ENCODE results near the gene AGAP3.

The AGAP3 gene

DNA sequence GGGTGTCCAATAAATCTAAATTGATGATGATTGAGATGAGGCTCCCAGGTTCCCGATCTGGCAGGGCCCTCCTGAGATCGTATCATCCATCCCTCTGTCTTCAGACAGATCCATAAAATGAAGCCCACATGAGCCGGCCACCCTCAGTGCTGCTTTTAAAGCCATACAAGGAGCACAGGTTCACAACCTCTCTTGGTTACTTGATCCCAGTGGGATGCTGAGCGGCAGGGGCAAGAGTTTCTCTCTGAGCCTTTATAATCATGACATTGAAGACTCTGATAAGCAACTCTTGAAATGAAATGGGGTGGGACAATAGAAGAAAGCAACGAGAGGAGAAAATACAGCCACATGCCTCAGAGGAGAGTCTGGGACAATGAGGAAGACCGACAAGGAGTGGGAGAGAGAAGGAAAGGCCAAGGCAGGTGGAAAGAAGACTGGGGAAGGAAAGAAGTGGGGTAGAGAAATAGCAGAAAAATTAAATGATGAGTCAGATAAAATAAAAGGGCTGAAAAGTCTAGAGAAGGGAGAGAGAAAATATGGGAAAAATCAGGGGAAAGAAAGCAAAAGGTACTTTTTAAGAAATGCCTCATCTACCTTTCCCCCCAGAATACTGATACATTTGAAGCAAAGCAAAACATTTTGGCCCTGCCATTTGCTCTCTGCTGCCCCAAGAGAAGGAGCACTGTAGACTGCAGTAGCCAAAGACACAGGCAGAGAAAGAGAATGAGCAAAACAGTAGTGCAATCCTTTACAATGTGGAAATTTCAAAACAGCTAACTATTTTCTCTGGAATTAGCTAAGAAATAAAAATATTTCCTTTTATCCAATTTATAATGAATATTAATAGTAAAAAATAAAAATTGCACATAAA lies 66.6 kb downstream of the AGAP3 start:
- no peaks in the 10 kb centered on the region for H3K36me3 ChIP-seq (ENCODE audit: control insufficient read depth in 2 of 2, insufficient read depth in 2 of 2, low read length in 2 of 2)
- H3K9ac ChIP-seq (ENCODE audit: low read length in 2 of 2): no peak overlapping the region
- peaks cover 2% of the 10 kb centered on the region for H3K4me1 ChIP-seq (ENCODE audit: control insufficient read depth, insufficient read depth, low read length)
- peaks cover 34 to 36% of the 10 kb centered on the region in 2 donors for H3K27me3 ChIP-seq (ENCODE audit: control insufficient read depth in 1 of 2, insufficient read depth in 2 of 2, low read length in 2 of 2)
- no peak overlapping the region for H3K4me3 ChIP-seq (ENCODE audit: low read length in 2 of 2)
- no peaks in the 10 kb centered on the region for H3K9me3 ChIP-seq (ENCODE audit: control insufficient read depth in 2 of 2, low read length in 2 of 2)
- H3K27ac ChIP-seq (ENCODE audit: low read length): no peak overlapping the region

DNA sequence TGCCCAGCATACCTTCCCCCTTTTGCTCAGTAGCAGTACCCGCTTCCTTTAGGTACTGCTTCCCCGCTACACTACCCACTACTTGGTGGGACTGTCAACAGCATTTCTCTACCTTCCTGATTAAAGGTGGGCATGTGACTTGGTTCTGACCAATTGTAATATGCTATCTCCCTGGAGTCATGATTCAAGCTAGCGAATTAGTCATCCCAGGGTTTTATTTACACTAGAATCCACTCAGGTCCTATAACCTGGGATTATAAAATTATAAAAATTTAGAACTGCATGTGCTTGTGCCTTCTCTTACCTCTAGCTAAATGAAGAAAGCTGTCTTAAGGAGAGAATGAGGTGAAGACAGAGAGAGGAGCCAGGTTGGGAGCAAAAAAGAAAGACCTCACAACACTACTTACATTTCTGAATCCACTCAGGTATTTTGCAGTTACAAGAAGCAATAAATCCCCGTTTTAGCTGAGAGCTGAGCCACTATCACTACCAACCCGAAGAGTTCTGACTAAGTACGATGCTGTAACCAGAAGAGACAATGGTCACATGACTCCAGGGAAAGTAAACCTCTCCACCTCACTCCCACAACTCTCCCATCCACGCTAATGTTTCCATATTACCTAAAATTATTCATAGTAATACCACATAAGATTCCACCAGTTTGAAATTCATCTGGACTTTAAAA lies 71.5 kb downstream of the AGAP3 start:
- H3K36me3 ChIP-seq (ENCODE audit: control insufficient read depth in 2 of 2, insufficient read depth in 2 of 2, low read length in 2 of 2): no peaks in the 10 kb centered on the region
- no peaks in the 10 kb centered on the region for H3K4me1 ChIP-seq (ENCODE audit: control insufficient read depth, insufficient read depth, low read length)
- no peak overlapping the region for H3K4me3 ChIP-seq (ENCODE audit: low read length in 2 of 2)
- no peak overlapping the region for H3K9ac ChIP-seq (ENCODE audit: low read length in 2 of 2)
- H3K27me3 ChIP-seq (ENCODE audit: control insufficient read depth in 1 of 2, insufficient read depth in 2 of 2, low read length in 2 of 2): peaks cover 12 to 21% of the 10 kb centered on the region in 2 donors
- no peak overlapping the region for H3K27ac ChIP-seq (ENCODE audit: low read length)
- no peaks in the 10 kb centered on the region for H3K9me3 ChIP-seq (ENCODE audit: control insufficient read depth in 2 of 2, low read length in 2 of 2)

DNA sequence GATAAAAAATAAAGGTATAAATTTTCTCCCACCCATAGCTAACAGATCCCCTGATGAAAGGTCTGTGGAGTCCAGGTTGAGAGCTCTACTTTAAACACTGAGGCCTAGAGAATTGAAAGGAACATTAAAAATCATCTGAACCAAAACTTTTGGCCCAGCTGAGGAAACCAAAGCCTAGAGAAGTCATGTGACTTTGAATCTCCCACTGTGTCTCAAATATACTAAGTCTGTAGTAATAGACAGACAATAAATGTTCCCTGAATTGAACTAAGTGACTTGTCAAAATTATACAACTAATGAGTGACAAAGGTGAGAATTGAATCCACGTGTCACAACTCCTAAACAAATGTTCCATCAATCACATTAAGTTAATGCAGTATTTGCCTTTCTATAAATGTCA lies 75.5 kb downstream of the AGAP3 start:
- H3K36me3 ChIP-seq (ENCODE audit: control insufficient read depth in 2 of 2, insufficient read depth in 2 of 2, low read length in 2 of 2): no peaks in the 10 kb centered on the region
- H3K27me3 ChIP-seq (ENCODE audit: control insufficient read depth in 1 of 2, insufficient read depth in 2 of 2, low read length in 2 of 2): peaks cover 30 to 41% of the 10 kb centered on the region in 2 donors
- peaks cover 4% of the 10 kb centered on the region for H3K4me1 ChIP-seq (ENCODE audit: control insufficient read depth, insufficient read depth, low read length)
- H3K27ac ChIP-seq (ENCODE audit: low read length): no peak overlapping the region
- H3K9me3 ChIP-seq (ENCODE audit: control insufficient read depth in 2 of 2, low read length in 2 of 2): no peaks in the 10 kb centered on the region
- no peak overlapping the region for H3K4me3 ChIP-seq (ENCODE audit: low read length in 2 of 2)
- H3K9ac ChIP-seq (ENCODE audit: low read length in 2 of 2): no peak overlapping the region

DNA sequence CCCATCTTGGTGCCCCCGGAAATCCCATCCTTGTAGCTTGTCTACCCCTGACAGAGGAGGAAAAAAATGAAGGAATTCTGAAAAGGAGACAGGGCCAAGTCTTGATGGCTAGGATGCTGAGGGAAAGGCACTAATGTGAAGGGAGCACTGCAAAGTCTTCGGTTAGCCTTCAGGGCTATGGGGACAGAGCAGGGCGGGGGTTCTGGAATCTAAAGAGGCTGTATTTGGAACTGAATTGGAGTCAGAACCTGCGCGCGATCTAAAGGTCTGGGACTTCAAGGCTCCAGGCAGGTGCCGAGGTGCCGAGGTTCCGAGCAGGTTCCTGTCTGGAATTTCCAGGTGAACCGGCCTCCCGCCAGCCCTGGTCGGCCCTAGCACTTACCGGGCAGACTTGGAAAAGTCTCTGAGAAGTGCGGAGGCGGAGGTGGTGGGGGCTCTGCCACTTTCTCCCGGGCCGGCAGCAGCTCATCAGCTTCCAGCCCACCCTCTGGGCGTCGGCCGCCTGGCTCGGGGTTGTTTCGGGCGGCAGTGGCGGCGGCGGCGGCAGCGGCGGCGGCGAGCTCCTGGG lies 80.4 kb downstream of the AGAP3 start:
- Histone ChIP-seq H3K4me1 (ENCODE audit: control insufficient read depth, insufficient read depth, low read length) (peaks cover 16% of the 10 kb centered on the region), H3K27ac (ENCODE audit: low read length) (no peak overlapping the region), H3K4me3 (ENCODE audit: low read length in 2 of 2) (peak overlapping the region; percentile 31 to 64), H3K27me3 (ENCODE audit: control insufficient read depth in 1 of 2, insufficient read depth in 2 of 2, low read length in 2 of 2) (peaks cover 40 to 55% of the 10 kb centered on the region in 2 donors), H3K9ac (ENCODE audit: low read length in 2 of 2) (no peak overlapping the region), H3K9me3 (ENCODE audit: control insufficient read depth in 2 of 2, low read length in 2 of 2) (no peaks in the 10 kb centered on the region), H3K36me3 (ENCODE audit: control insufficient read depth in 2 of 2, insufficient read depth in 2 of 2, low read length in 2 of 2) (no peaks in the 10 kb centered on the region)

DNA sequence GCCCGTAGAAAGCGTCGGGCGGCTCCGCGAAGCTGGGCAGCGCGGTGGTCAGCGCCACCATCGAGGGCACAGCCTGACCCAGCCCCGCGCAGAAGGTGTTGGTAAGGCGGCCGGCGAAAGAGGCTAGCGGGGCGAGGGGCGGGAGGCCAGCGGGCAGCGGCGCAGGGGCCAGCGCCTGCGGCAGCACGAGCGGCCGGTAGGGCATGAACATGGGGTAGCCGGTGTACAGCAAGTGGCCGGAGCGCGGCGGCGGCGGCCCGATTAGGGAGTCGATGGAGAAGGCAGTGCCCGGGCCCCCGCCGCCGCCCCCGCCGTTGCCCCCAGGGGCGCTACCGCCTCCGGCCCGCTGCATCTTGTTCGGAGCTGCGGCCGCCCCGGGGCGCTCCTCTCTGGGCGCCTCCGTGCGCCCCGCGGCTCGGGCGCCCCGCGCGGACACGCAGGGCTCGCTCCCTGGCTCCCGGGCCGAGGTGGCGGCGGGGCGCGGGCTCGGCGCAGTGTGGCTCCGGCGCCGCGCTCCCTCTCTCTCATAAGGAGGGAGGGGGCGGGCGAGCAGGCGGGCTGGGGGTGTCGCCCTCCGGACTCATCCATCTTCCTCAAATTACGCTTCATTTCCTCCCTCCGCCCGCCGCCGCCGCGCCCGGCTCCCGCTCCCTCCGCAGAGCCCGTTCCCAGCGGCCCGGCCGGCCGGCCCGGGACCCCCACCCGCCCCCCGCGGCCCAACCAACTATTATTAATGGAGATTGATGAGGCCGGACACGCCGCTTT lies 81.1 kb downstream of the AGAP3 start, which contains the start of gene GBX1:
Gene GBX1 (minus strand): TSS at position 498 of the 765 bp plus-strand sequence. CDS start 146 bp downstream, at position 352.
- H3K9me3 ChIP-seq (ENCODE audit: control insufficient read depth in 2 of 2, low read length in 2 of 2): no peaks in the 10 kb centered on the region
- no peak within 1 kb of the TSS for H3K27ac ChIP-seq (ENCODE audit: low read length)
- no peak within 1 kb of the TSS for H3K9ac ChIP-seq (ENCODE audit: low read length in 2 of 2)
- peaks cover 40 to 51% of the 10 kb centered on the region in 2 donors for H3K27me3 ChIP-seq (ENCODE audit: control insufficient read depth in 1 of 2, insufficient read depth in 2 of 2, low read length in 2 of 2)
- peaks cover 16% of the 10 kb centered on the region for H3K4me1 ChIP-seq (ENCODE audit: control insufficient read depth, insufficient read depth, low read length)
- H3K4me3 ChIP-seq (ENCODE audit: low read length in 2 of 2): peak within 1 kb of the TSS; percentile 31 to 64
- no peaks in the 10 kb centered on the region for H3K36me3 ChIP-seq (ENCODE audit: control insufficient read depth in 2 of 2, insufficient read depth in 2 of 2, low read length in 2 of 2)

DNA sequence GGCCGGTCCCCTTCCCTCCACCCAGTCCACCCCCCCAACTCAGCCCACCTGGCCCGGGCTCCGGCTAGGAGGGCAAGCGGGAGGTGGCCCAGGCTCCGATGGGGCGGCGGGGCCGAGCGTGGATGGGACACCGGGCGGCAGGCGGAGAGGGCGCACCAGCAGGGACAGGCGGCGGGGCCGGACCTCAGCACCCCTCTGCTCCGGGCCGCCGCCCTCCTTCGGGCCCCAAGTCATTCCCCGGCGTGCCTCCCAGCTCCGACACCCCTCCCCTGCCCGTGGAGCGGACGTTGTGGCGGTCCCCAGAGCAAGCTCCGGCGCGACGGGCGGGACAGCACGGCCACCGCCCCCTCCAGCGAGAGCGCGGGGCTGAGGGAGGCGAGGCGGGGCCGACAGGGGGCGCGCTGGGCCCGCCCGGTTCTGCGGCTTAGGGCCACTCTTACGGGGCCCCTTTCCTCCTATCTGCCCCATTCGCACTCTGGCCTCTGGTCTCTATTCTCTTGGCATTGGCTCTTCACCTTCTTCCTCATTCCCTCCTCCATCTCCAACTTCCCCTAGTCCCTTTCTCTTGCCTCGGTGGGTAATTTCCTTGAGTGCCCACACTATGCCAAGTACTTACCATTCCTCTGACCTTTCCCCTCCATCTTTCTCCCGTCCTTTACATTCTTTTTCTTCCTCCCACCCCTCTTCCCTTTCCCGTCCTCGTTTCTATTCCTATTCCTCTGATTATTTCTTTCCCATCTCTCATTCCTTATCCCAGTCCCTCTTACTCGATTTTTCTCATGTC lies 81.9 kb downstream of the AGAP3 start:
- Histone ChIP-seq H3K4me1 (ENCODE audit: control insufficient read depth, insufficient read depth, low read length) (peaks cover 16% of the 10 kb centered on the region), H3K36me3 (ENCODE audit: control insufficient read depth in 2 of 2, insufficient read depth in 2 of 2, low read length in 2 of 2) (no peaks in the 10 kb centered on the region), H3K27ac (ENCODE audit: low read length) (no peak overlapping the region), H3K4me3 (ENCODE audit: low read length in 2 of 2) (peak overlapping the region in 1 of 2 donors; percentile 64), H3K9me3 (ENCODE audit: control insufficient read depth in 2 of 2, low read length in 2 of 2) (no peaks in the 10 kb centered on the region), H3K9ac (ENCODE audit: low read length in 2 of 2) (no peak overlapping the region), H3K27me3 (ENCODE audit: control insufficient read depth in 1 of 2, insufficient read depth in 2 of 2, low read length in 2 of 2) (peaks cover 41 to 52% of the 10 kb centered on the region in 2 donors)

DNA sequence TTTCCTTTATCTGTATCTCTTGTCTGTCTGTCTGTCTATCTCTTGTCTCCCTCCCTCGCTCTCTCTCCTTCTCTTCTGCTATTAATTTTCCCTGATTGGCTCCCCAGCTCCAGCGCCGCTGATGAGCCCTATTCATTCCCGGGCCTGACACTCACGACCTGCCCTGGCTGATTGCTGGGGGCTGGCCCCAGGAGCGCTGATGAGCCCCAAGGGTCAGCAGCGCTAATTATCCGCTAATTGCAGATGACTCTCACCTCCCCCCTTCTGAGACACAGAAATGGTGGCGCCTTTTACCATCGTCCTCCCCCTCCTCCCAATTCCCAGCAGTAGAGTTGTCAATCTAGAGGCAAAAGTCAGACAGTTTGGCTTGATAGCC lies 82.5 kb downstream of the AGAP3 start:
- Histone ChIP-seq H3K4me3 (ENCODE audit: low read length in 2 of 2) (no peak overlapping the region), H3K36me3 (ENCODE audit: control insufficient read depth in 2 of 2, insufficient read depth in 2 of 2, low read length in 2 of 2) (no peaks in the 10 kb centered on the region), H3K27me3 (ENCODE audit: control insufficient read depth in 1 of 2, insufficient read depth in 2 of 2, low read length in 2 of 2) (peaks cover 46 to 55% of the 10 kb centered on the region in 2 donors), H3K4me1 (ENCODE audit: control insufficient read depth, insufficient read depth, low read length) (peaks cover 16% of the 10 kb centered on the region), H3K27ac (ENCODE audit: low read length) (no peak overlapping the region), H3K9me3 (ENCODE audit: control insufficient read depth in 2 of 2, low read length in 2 of 2) (no peaks in the 10 kb centered on the region), H3K9ac (ENCODE audit: low read length in 2 of 2) (no peak overlapping the region)

DNA sequence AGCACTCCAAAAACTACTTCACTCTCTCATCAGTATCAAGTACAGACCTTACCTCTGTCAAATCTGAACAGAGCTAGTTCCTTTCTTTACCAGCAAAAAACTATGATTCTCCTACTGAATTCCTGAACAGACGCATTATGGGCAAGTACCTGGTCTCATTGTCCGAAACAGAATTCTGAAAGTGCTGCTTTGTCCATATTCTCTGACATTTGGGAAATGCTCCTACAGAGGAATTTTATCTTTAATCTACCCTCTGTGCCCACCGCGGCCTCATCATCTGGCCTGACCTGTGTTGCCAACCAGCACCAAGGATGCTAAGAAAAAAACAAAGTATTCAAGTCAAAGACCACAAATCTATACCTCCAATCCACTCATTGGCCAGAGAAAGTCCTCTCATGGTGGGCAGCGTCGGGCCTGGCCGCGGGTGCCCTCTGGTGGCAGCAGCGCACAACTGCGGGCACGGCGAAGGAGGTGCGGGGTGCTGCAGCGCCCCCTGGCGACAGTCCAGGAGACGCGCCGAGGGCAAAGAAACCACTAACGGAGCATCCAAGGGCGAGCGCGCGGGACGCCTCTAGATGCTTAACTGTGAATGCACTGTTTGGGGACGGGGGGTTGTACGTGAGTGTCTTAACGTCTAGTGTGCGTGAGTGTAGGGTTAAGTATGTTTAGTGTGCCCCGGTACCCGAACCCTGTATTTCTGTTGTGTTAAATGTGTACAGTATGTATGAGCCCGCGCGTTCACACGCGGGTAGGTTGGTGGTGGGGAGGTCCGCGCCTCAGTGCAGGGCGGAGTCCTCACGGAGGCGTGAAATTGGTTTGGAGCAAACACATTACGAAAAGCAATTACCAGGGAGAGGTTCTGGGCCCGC lies 86.2 kb downstream of the AGAP3 start:
- Histone ChIP-seq H3K4me1 (ENCODE audit: control insufficient read depth, insufficient read depth, low read length) (peaks cover 5% of the 10 kb centered on the region), H3K9me3 (ENCODE audit: control insufficient read depth in 2 of 2, low read length in 2 of 2) (no peaks in the 10 kb centered on the region), H3K9ac (ENCODE audit: low read length in 2 of 2) (no peak overlapping the region), H3K27me3 (ENCODE audit: control insufficient read depth in 1 of 2, insufficient read depth in 2 of 2, low read length in 2 of 2) (peaks cover 36% of the 10 kb centered on the region in 2 donors), H3K27ac (ENCODE audit: low read length) (no peak overlapping the region), H3K4me3 (ENCODE audit: low read length in 2 of 2) (no peak overlapping the region), H3K36me3 (ENCODE audit: control insufficient read depth in 2 of 2, insufficient read depth in 2 of 2, low read length in 2 of 2) (no peaks in the 10 kb centered on the region)

DNA sequence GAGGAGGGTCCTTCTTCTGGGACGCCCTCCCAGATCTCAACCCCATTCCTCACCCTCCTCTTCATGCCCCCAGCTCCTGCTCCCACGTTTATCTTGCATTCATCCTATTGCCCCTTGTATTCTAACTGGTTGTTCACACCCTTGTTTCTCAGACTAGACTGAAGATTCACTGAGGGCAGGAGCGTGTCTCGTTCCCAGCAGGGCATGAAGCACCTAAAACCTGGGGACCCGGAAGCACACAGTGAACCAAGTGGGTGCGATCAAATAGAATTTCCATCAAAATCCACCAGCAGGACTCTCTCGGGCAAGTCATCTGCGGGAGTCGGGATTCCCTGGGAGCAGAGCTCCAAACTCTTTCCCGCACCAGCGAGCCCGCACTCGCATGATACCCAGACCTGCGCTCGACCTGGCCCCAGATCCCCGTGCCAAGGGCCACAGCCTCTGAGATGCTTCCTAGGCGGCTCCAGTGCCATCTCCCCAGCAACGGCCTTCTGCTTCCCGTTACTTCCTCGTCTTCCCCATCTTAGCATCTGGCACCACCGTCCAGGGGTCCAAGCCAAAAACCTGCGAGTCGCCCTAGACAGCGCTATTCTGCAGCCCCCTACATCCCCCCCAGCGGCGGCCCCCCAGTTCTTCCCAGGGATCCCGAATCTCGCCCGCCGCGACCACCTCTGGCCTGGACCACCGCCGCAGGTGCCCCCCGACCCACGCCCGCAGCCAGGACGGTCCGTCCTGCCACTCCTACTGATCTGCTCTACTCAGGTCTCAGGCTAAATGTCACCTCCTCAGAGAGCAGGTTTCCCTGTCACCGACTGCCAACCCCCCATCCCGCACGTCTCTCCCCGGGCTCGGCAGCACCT lies 87.3 kb downstream of the AGAP3 start:
- Histone ChIP-seq H3K9ac (ENCODE audit: low read length in 2 of 2) (no peak overlapping the region), H3K4me3 (ENCODE audit: low read length in 2 of 2) (no peak overlapping the region), H3K36me3 (ENCODE audit: control insufficient read depth in 2 of 2, insufficient read depth in 2 of 2, low read length in 2 of 2) (no peaks in the 10 kb centered on the region)

More for the DNA sequence above, 87.3 kb downstream of the AGAP3 start:
- H3K9me3 ChIP-seq (ENCODE audit: control insufficient read depth in 2 of 2, low read length in 2 of 2): no peaks in the 10 kb centered on the region
- peaks cover 26 to 34% of the 10 kb centered on the region in 2 donors for H3K27me3 ChIP-seq (ENCODE audit: control insufficient read depth in 1 of 2, insufficient read depth in 2 of 2, low read length in 2 of 2)
- no peaks in the 10 kb centered on the region for H3K4me1 ChIP-seq (ENCODE audit: control insufficient read depth, insufficient read depth, low read length)
- H3K27ac ChIP-seq (ENCODE audit: low read length): no peak overlapping the region

Data from stomach smooth muscle (tissue), 2 donors.